GM12865 (cell line): Measurements from ENCODE around the gene NPAT.

Experiments
- DNase-seq: peaks from one replicate; pipeline ENCODE4 v3.0.0; 2010; ENCODE audit warnings: low read depth
- H3K4me3 ChIP-seq: 2 replicates; pipeline ENCODE4 v1.5.1; 2011; ENCODE audit warnings: mild to moderate bottlenecking, low read depth, low read length, control low read depth
- TF ChIP-seq, protein P1 (sequence below): IDR thresholded peaks from 2 replicates; pipeline ENCODE4 v1.5.1; 2011; ENCODE audit warnings: low read length, control low read depth, low read depth, inconsistent platforms; ENCODE audit not compliant: insufficient read depth; ENCODE audit errors: missing control alignments

Gene NPAT

DNA sequence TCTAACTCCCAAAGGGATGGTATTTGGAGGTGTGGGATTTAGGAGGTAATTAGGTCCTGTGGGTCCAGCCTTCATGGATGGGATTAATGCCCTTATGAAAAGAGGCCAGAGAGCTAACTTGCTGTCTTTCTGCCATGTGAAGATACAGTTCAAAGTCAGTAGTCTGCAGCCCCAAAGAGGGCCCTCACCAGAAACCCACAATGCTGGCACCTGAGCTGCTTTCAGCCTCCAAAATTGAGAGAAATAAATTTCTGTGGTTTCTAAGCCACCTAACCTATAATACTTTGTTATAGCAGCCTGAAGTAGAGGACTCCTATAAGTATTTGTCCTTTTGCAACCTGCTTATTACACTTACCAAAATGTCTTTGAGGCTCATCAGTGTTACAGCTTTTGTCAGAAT, 16.6 kb upstream of the NPAT start:
- TF ChIP-seq, protein P1, sequence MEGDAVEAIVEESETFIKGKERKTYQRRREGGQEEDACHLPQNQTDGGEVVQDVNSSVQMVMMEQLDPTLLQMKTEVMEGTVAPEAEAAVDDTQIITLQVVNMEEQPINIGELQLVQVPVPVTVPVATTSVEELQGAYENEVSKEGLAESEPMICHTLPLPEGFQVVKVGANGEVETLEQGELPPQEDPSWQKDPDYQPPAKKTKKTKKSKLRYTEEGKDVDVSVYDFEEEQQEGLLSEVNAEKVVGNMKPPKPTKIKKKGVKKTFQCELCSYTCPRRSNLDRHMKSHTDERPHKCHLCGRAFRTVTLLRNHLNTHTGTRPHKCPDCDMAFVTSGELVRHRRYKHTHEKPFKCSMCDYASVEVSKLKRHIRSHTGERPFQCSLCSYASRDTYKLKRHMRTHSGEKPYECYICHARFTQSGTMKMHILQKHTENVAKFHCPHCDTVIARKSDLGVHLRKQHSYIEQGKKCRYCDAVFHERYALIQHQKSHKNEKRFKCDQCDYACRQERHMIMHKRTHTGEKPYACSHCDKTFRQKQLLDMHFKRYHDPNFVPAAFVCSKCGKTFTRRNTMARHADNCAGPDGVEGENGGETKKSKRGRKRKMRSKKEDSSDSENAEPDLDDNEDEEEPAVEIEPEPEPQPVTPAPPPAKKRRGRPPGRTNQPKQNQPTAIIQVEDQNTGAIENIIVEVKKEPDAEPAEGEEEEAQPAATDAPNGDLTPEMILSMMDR = no peak
- no peak overlapping the region for H3K4me3 ChIP-seq

DNA sequence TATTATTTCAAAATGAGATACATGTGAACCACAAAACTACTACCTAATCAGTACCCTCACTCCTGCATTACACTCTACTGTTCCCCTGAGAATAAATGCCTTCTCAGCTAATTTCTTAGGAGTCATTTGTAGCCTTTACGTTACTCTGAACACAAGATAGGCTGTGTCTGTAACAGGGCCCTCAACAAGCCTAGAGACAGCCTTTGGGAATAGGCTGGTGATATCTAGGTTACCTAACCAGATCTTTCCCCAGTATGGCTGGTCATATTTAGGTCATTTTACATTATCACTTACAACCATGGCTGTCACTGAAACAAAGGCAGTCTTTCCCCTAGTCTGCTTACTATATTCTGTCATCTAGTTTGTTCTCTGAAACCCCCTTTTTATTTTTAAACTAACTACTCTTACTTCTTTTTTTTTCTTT, 14.6 kb upstream of the NPAT start:
- TF ChIP-seq, protein P1 = no peak
- DNase-seq = peak; percentile 32
- H3K4me3 ChIP-seq = no peak overlapping the region; the same call in 1 of the 2 replicates

More for the DNA sequence above, 16.6 kb upstream of the NPAT start:
- DNase-seq = no peak

DNA sequence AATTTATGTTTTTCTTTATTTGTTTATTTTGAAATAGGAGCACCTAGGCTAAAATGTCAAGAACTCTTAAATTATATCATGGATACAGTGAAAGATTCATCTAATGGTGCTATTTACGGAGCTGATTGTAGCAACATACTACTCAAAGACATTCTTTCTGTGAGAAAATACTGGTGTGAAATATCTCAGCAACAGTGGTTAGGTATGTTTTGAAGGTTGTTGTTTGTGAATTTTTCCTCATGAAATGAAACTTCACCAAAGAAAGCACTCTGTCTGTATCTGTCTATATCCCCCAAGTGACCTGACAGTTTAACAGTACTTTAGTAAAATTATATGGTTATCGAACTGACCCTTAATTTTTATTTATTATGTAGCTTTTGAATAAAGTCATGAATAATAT, 13.2 kb upstream of the NPAT start:
- no peak for DNase-seq
- TF ChIP-seq, protein P1 = no peak
- no peak overlapping the region for H3K4me3 ChIP-seq

DNA sequence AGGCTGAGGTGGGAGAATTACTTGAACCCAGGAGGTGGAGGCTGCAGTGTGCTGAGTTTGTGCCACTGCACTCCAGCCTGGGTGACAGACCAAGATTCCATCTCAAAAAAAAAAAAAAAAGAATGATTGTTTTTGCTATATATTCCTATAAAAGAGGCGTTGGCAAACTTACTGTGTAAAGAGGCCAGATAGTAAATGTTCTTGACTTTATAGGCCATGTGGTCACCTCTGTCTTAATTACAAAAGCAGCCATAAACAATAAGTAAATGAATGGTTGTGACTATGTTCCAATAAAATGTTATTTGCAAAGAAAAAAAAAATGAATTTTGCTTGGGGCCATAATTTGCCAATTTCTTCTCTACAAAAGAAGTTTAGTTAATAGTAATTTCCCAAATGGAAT, 12.8 kb upstream of the NPAT start:
- DNase-seq = no peak
- TF ChIP-seq, protein P1 = no peak
- no peak overlapping the region for H3K4me3 ChIP-seq

DNA sequence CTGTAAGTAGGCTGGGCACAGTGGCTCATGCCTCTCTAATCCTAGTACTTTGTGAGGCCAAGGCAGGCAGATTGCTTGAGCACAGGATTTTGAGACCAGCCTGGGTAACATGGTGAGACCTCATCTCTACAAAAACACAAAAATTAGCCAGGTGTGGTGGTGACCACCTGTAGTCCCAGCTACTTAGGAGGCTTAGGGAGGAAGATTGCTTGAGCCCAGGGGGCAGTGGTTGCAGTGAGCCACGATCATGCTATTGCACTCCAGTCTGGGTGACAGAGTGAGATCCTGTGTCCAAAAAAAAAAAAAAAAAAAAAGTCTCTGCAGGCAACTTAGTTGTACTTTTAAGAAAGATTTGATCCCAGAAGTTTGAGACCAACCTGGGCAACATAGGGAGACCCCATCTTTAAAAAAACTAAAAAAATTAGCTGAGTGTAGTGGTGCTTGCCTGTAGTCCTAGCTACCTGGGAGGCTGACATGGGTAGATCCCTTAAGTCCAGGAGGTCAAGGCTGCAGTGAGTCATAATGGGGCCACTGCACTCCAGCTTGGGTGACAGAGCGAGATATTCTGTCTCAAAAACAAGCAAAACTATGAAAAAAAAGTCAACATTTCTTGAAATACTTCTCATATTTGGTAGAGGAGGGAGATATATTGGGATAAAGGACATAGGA, 11.0 kb upstream of the NPAT start:
- TF ChIP-seq, protein P1 = no peak
- no peak for DNase-seq
- H3K4me3 ChIP-seq = no peak overlapping the region

DNA sequence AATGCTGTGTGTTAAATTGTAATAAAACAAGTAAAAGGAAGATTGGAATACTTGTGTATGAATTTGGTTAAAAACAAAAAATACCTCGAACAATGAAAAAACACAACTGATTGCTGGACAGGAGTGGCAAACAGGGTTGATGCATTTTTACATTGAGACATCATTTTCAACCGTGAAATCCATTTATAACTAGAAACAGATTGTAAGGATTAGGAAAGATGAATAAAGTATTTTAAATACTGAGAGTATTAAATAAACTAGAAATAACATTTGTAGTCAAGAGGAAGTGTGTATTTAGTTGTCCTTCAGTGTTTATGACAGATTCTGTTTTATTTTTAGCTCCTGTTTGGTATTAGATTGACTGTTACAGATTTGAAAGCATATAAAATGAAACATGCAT, 5.8 kb upstream of the NPAT start:
- TF ChIP-seq, protein P1 = no peak
- DNase-seq = no peak
- H3K4me3 ChIP-seq = no peak overlapping the region

DNA sequence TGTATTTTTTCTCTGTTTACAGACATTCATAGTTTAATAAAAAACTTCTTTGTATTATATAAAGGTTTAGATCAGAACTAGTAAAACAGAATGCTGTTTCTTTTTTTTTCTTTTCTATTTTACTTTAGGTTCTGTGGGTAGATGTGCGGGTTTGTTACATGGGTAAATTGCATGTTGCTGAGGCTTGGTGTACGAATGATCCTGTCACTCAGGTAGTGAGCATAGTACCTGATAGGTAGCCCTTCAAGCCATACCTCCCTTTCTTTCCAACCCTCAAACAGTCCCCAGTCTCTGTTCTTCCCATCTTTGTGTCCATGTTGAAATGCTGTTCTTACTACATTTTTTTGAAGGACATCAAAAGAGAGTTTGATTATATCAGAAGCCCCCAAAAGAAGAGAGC, 3.6 kb upstream of the NPAT start:
- TF ChIP-seq, protein P1 = no peak
- H3K4me3 ChIP-seq = peak overlapping the region; percentile 90

More for the DNA sequence above, 3.6 kb upstream of the NPAT start:
- DNase-seq = no peak
